ENCODE measurements around the gene PKP2. TPM values are rescaled to one million over a fixed set of nuclear protein-coding genes. Genes with fewer than 3 reads are reported as not detected.

Gene PKP2
- total and polyA plus RNA-seq, 9 of the 15 experiments (the other 6 are each of a cell fraction or from before 2014, with no cell fraction given), result 1.6 to 4.2 (median 2.8) TPM

DNA sequence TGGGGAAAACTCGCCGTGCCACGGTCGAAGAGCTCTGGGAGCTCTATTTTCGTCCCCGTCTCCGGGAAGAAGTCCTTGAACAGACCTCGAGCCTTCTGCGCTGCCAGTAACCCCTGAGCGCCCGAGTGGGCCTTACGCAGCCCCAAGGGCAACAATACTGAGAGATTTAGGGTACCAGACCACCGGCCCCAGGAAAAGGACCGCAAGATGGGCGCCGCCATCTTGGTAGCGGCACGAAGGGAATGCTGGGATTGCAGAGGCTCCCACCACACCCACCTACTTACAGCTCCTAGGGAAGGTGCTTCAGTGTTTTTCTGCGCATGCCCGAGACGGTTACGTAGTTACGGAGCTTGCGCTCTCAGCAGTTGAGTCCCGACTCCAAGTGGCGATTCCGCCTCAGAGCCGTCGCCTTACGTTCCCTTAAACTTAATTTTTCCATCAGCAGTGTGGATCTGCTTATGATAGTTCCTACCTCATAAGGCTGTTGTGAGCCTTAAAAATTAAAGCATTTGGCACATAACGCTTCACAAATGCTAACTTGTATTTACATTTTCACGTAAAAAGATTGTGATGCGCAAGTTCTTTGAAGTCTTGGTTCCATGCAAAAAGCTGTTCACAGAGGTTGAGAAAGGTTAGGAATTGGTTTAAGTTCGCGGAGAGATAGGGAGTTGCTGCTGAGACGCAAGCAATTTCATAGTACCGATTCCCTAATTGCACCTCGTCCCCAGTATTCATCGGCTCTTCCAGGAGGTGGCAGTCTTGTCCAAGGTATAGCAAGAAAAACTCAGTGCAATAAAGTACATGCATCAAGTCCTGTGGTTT lies 140.7 kb downstream of the PKP2 start, which contains the start of gene YARS2 (continued):
- TF ChIP-seq, protein P1, sequence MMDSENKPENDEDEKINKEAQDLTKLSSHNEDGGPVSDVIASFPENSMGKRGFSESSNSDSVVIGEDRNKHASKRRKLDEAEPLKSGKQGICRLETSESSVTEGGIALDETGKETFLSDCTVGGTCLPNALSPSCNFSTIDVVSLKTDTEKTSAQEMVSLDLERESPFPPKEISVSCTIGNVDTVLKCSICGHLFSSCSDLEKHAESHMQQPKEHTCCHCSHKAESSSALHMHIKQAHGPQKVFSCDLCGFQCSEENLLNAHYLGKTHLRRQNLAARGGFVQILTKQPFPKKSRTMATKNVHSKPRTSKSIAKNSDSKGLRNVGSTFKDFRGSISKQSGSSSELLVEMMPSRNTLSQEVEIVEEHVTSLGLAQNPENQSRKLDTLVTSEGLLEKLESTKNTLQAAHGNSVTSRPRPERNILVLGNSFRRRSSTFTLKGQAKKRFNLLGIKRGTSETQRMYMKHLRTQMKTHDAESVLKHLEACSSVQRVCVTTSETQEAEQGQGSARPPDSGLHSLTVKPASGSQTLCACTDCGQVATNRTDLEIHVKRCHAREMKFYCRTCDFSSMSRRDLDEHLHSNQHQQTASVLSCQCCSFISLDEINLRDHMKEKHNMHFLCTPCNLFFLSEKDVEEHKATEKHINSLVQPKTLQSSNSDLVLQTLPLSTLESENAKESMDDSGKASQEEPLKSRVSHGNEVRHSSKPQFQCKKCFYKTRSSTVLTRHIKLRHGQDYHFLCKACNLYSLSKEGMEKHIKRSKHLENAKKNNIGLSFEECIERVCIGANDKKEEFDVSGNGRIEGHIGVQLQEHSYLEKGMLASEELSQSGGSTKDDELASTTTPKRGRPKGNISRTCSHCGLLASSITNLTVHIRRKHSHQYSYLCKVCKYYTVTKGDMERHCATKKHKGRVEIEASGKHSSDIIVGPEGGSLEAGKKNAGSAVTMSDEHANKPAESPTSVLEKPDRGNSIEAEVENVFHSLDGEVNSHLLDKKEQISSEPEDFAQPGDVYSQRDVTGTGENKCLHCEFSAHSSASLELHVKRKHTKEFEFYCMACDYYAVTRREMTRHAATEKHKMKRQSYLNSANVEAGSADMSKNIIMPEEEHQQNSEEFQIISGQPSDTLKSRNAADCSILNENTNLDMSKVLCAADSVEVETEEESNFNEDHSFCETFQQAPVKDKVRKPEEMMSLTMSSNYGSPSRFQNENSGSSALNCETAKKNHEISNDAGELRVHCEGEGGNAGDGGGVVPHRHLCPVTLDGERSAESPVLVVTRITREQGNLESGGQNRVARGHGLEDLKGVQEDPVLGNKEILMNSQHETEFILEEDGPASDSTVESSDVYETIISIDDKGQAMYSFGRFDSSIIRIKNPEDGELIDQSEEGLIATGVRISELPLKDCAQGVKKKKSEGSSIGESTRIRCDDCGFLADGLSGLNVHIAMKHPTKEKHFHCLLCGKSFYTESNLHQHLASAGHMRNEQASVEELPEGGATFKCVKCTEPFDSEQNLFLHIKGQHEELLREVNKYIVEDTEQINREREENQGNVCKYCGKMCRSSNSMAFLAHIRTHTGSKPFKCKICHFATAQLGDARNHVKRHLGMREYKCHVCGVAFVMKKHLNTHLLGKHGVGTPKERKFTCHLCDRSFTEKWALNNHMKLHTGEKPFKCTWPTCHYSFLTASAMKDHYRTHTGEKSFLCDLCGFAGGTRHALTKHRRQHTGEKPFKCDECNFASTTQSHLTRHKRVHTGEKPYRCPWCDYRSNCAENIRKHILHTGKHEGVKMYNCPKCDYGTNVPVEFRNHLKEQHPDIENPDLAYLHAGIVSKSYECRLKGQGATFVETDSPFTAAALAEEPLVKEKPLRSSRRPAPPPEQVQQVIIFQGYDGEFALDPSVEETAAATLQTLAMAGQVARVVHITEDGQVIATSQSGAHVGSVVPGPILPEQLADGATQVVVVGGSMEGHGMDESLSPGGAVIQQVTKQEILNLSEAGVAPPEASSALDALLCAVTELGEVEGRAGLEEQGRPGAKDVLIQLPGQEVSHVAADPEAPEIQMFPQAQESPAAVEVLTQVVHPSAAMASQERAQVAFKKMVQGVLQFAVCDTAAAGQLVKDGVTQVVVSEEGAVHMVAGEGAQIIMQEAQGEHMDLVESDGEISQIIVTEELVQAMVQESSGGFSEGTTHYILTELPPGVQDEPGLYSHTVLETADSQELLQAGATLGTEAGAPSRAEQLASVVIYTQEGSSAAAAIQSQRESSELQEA (IDR thresholded peaks at IDR 0.05; ENCODE audit: low read depth), result no peak
- TF ChIP-seq GABPB1 (CRISPR knock-in tag; IDR thresholded peaks at IDR 0.05) (peak; percentile 5; the same call in 1 of the 2 replicates), ZSCAN29 (IDR thresholded peaks at IDR 0.05) (no peak), CHD1 (IDR thresholded peaks at IDR 0.05; ENCODE audit: low read length) (no peak), KLF10 (CRISPR knock-in tag; IDR thresholded peaks at IDR 0.05) (no peak), RBFOX2 (IDR thresholded peaks at IDR 0.05; ENCODE audit: low read depth, low read length) (peak; percentile 91), CBFA2T2 (conservative IDR thresholded peaks at IDR 0.05) (no peak), SAP30 (IDR thresholded peaks at IDR 0.05; ENCODE audit: borderline replicate concordance, insufficient read depth, low read depth, low read length, poor library complexity, severe bottlenecking) (no peak), NELFE (IDR thresholded peaks at IDR 0.05; ENCODE audit: insufficient read depth, insufficient read length) (no peak), EHMT2 (IDR thresholded peaks at IDR 0.05) (no peak), MEIS2 (IDR thresholded peaks at IDR 0.05; ENCODE audit: partially characterized antibody) (peak; percentile 64), ZNF668 (CRISPR knock-in tag; IDR thresholded peaks at IDR 0.05) (no peak), TCFL5 (CRISPR knock-in tag; conservative IDR thresholded peaks at IDR 0.05) (no peak), KDM5B (IDR thresholded peaks at IDR 0.05; ENCODE audit: insufficient replicate concordance, low read depth, low read length) (peak; percentile 97), TAL1 (IDR thresholded peaks at IDR 0.05) (0 out of 2 replicates have a peak, but pooled peaks have one; percentile 6), POLR2A (conservative IDR thresholded peaks at IDR 0.05) (peak; percentile 97)
- TF ChIP-seq, protein P2, sequence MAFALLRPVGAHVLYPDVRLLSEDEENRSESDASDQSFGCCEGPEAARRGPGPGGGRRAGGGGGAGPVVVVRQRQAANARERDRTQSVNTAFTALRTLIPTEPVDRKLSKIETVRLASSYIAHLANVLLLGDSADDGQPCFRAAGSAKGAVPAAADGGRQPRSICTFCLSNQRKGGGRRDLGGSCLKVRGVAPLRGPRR (CRISPR knock-in tag; IDR thresholded peaks at IDR 0.05), result no peak
- TF ChIP-seq, protein P3, sequence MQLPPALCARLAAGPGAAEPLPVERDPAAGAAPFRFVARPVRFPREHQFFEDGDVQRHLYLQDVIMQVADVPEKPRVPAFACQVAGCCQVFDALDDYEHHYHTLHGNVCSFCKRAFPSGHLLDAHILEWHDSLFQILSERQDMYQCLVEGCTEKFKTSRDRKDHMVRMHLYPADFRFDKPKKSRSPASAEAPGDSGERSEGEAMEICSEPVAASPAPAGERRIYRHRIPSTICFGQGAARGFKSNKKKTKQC (CRISPR knock-in tag; IDR thresholded peaks at IDR 0.05), result no peak
- TF ChIP-seq, protein P4, sequence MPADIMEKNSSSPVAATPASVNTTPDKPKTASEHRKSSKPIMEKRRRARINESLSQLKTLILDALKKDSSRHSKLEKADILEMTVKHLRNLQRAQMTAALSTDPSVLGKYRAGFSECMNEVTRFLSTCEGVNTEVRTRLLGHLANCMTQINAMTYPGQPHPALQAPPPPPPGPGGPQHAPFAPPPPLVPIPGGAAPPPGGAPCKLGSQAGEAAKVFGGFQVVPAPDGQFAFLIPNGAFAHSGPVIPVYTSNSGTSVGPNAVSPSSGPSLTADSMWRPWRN (IDR thresholded peaks at IDR 0.05; ENCODE audit: low read depth), result no peak
